HG03280 (cell line): ENCODE measurements around the gene PDE6D.

Experiments used
- ATAC-seq: cut with Tn5 transposase; IDR thresholded peaks from one replicate; pipeline ENCODE4 v1.9.1; 2021; ENCODE audit warnings: mild to moderate bottlenecking, moderate library complexity; ENCODE audit not compliant: unreplicated experiment

PDE6D gene

DNA sequence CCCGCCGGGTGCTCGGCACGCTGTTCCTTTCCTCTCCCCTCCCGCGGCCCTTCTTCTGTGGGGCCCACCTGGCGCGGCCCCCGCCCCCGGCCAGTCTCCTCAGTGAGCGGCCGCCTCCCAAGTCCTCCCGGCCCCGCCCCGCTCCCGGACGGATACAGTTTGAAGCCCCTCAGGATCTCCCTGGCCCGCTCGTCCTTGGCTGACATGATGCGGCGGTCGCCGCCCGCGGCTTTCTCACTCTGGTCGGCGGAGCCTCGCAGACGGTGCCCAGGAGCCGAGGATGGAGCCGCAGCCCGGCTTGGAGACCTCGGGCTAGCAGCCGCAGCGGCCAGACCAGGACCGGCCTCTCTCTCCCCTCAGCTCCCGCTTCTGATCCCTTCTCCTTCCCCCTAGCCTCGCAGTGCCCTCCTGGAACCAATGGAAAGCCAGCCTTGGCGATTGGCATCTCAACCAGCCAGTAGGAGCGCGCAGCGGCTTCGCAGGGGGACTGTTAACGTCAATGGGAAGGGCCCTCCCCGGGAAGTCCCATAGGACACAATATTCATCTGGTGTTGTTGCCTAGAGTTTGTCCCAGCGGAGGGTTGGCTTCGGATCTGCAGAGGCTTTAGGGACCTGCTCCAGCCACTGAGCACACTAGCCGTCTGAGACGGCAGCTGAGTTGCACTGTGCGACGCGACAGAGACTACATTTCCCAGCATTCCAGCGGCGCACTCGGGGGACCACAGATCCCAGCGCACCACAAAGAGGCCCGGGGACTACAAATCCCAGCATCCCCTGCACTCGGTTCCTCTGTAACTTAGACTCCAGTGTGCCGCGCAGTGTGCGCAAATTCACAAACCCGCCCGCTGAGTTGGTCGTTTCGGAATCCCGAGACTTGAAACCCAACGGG, at the start of gene PDE6D:
PDE6D (minus strand) TSS at position 374 of the 889 bp plus-strand sequence; CDS start at position 206, 168 bp downstream.
- ATAC-seq = peak; percentile 91

DNA sequence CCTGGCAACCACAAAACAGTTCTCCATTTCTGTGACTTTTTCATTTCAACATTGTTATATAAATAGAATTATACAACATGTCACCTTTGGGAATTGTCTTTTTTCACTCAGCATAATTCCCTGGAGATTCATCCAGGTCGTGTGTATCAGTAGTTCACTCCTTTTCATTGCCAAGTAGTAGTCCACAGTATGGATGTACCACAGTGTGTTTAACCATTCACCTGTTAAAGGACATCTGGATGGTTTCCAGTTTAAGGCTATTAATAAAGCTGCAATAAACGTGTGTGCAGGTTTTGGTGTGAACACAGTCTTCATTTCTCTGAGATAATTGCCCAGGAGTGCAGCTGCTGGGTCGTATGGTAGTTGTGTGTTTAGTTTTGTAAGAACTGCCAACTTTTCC, 40.8 kb upstream of the PDE6D start:
- no peak for ATAC-seq

DNA sequence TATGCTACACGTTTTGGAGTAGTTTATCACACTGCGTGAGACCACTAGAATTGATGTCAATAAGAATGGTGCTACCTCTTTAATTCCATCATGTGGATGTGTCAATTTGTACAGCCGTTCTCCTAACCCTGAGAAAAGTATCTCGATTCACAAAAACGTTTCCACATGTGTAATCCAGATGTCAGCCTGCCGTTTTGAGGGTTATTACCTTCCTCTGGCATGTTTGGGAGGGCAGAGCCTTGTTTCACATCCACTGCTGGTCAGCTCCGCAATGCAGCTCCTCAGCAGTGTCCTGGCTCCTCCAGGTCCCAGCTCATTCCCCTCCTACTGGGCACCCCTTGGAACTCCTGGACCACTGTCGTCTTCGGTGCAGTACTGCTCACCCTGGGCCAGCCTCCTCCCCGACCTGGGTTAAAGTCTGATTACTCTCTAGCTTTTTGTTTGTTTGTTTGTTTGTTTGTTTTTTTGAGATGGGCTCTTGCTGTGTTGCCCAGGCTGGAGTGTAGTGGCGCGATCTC, 39.8 kb upstream of the PDE6D start:
- no peak for ATAC-seq

DNA sequence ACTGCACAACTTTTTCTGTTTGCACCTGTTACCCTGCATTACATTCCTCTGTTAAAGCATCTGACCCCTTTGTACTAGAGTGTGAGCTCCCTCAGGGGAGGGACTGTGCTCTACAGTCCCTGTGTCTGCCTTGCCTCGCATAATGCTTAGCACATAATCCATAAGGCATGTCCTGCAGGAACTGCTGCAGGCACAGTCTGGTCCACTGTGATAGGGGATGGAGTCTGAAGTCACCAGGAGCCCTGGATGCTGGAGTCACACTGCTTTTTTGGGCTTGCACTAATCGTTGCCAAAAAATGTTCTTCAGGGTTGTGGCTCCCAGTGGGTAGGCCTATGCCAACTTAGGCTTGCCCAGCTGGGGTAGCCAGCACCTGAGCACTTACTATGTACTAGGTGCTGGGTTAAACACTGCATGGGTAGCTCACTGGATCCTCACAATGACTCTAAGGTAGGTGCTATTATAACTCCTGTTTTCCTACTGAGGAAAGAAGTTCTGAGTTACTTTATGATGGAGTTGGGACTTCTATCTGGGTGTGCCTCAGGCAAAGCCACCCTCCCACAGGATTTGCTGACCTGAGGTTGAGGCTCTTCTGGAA, 38.5 kb upstream of the PDE6D start:
- no peak for ATAC-seq

DNA sequence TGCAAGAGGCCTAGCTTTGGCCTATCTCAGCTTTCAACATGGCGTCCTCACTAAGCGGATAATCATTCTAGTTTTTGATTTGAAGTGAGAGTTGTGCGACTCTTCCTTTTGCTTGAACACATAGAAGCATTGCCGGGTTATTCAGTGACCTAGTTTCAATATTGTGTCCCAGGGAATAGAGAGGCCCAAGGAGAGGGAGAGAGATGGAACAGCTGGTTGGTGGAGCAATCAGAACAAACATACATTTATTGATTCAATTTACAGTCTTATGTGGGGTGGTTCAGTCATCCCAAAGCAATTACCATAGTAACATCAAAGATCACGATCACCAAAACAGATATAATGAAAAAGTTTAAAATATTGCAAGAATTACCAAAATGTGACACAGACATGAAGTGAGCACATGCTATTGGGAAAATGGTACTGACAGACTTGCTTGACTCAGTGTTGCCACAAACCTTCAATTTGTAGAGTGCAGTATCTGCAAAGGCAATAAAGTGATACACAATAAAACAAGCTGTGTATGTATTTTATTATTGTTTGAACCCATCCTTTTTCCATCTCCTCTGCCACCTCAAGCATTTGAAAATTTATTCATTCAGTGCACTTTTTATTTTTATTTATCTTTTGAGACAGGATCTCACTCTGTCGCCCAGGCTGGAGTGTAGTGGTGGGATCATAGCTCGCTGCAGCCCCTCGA, 35.4 kb upstream of the PDE6D start:
- no peak for ATAC-seq

DNA sequence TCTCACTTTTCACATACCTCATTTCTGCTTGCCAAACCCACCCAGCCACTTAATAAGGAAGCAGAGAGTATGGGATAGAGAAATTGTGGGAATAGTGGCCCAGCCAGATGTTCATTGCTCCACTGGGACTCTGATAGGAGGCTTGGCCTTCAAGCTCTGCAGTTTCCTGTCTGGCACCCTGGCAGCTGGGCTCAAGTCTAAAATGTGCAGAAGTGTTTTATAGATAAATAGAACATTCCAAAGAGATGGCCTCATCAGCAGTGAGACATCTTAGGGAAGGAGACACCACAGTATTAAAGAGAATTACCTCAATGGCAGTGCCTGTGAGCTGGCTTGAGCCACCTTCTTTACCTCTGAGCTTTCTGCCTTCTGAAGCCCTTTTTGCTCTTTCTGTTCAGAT, 29.8 kb upstream of the PDE6D start:
- no peak for ATAC-seq

DNA sequence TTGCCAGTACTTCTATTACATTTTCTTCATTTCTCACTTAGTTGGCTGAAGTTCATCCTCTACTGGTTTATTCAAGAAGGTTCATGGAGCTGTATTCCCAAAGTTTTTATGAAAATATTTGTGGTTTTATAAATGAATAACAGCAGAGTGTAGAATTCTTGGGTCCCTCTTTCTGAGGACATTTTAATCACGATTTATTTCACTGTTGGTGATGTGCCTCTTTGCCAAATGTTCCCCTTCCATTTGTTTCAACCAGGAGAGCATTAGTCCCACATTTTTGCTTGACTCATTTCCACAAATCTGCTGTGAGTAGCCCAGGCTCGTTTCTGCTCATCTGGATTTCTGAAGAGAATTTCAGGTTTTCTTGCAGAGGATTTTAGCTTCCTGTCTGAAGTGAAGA, 25.9 kb upstream of the PDE6D start:
- no peak for ATAC-seq

DNA sequence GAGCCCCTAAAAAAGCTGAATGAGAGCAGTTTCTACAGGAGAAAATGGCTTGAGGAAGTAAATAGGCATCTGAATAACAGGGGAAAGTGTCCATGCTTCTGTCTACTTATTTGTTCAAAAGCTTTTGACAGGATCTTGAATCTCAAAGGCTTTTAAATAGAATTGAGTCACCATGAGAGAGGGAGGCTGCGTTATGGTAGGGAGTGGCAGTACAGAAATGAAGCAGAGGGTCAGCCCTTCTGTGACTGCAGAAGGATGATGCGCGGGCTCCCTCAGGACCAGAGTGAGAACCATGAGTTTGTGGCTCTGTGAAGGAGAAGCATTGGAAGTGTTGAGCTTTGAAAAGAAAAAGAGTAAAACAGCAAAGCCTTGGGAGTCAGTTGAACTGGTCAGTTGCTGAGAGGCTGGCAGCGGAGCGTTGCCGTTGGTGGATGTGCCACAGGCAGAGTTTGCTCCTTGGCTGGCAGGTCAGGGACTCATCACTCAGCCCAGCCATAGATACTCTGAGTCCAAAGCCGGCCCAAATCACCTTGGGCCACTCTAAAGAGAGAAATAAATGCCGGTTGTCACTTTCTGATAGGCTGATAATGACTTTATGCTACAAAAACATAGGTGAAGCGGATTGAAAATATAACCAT, 22.5 kb upstream of the PDE6D start:
- no peak for ATAC-seq

DNA sequence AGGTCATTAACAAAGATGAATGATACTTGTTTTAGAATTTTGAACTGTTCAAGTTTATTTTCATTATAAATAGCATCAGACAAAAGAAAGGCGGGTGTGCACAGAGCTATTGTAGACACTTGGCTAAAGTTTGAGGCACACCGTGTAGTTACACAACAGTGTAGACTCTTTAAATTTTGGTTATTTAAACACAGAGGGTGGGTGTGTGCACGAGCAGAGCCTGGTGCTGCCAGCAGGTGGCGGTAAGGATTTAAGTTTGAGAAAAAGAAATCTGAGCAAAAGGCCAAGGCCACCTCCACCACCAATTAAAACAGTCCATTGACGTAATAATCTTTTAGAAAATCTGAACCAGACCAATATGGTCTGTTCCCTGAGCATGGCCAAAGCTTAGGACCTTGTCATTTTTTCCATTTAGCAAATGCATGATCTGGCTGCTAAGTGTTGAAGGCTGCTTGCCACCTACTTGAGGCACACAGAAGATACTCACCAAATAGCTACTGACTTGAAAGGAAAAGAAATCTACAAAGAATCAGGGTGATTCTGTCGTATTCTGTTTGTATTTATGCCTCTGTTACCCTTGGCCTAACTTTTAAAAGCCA, 19.5 kb upstream of the PDE6D start:
- ATAC-seq = no peak

DNA sequence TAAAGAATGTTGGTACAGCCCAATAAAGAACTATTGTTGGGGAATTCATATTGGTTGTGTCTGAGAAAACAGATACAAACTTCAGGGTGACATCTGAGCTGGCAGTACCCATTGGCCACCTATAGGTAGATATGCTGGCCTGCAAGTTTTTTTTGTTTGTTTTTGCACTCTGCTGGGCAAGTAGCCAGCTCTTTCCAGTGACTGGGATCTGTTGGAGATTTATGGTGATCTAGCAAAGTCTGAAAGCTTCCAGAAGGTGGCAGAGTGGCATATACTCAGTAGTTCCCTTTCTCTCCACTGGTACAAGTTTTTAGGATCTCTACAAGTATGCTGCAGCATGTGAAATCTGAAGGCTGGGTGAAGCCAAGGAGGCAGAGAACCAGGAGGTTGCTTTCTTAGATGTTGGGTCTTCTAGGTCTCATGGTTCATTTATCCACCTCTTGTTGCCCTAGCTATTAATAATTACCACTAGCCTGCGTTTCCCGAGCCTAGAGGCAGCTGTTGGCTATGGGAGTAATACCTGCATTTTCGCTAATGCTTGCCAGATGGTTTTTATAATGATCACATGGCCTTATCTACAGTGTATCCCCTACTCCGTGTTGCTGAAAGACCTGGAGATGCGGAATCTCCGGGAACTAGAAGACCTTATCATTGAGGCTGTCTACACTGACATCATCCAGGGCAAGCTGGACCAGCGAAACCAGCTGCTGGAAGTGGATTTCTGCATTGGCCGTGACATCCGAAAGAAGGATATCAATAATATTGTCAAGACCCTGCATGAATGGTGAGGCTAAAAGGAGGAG, 14.6 kb upstream of the PDE6D start:
- ATAC-seq = no peak

DNA sequence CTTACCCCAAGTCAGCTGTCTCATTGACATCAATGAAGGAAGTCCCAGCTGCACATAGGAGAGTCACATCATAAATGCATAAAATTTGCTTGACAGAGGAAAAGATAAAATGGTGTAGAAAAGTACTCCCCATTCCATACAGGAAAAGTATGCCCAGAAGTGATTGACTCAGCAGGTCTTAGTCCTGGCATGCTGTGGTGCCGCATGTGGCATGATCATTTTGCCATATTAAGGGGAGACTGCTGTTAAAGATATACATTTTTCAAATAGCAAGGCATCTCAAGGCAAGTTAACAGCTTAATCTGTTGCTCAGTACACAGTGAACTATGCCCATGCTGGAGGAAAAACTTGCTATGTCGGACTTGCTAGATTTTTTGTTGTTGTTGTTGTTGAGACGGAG, 13.3 kb upstream of the PDE6D start:
- no peak for ATAC-seq

DNA sequence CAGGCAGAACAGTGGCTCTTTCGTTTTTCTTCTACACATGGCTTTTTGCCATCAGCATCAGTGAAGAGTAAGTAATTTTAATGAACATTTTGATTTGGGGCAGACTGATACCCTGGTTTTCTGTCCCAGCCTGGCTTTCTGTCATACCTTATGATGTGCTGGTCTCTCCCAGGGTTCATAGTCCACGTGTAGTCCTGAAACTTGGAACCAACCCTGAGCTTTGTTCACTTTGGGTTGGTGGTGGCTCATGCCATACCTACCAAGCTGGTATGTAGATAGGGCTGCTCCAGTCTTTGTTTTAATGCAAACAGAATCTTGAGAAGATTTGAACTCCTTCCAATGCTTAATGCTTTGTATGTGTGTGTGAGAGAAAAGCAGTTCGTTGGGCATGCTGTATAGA, 10.0 kb upstream of the PDE6D start:
- ATAC-seq = no peak

DNA sequence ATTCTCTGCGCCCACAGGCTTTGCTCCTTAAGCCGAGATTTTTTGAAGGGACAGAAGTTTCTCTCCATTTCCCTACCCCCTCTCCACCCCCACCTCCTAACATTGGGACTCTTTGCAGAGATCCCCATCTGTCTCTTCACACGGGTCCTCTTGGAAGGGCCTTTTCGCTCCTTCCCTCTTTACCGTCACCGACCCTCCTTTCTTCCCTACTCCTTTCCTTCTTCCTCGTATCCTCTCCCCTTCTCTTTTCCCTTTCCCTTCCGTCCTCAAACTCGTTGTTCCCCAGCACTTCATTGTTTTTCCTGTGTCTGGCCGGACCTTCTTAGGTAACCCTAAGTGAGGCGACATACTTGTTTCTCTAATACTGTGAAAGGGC, 5.8 kb upstream of the PDE6D start:
- no peak for ATAC-seq

DNA sequence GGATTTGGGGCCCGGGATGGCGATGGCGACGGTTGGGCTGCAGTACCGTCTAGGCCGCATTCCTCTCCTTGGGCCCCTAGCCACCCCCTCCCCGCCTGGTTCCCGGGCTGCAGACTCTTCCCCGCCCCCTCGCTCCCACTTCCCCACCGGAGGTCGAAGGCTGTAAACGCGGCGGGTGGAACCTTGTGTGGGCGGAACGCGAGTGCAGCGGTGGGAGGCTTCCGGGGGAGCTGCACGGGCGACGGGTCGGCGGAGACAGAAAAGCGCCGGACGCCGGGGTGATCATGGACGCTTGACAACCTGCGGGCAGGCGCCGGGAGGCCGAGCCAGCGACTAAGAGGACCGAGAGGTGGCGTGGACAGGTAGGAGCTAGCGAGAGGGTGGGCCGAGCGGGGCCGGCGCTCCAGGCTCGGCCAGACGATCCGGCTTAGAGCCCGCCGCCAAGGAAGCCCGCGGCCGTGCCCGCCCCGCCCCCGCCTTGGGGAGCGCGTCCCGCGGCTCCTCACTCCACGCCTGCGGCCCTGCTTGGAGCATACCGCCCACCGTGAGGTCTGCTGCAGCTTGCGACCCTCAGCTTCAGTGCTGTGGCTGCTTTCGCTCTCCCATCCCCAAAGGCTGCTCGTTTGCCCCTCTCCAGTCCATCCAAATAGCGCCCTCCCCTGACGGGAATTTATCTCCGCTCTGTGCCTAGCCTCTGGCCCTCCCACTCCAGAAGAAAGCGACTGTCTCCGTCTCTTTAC, 5.3 kb upstream of the PDE6D start, which contains the start of gene COPS7B:
COPS7B (plus strand) TSS at position 269 of the 740 bp plus-strand sequence. CDS start 2,126 bp downstream, outside the sequence.
- ATAC-seq = peak; percentile 60

DNA sequence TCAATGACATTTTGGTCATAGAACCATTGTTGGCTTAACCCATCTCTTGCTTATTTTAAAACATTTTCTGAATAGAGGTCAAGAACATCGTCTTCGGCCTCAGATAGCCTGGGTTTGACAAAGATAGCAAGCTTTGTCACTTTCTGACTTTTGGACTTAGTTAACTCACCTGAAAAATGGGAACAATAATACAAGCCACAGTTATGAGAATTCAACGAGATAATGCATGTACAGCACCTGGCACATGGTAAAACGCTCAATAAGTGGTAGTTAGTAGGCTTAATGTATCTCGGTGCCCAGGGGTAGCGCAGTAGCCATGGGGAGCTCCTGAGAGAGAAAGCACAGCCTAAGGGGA, 4.7 kb upstream of the PDE6D start:
- peak; percentile 3 for ATAC-seq

DNA sequence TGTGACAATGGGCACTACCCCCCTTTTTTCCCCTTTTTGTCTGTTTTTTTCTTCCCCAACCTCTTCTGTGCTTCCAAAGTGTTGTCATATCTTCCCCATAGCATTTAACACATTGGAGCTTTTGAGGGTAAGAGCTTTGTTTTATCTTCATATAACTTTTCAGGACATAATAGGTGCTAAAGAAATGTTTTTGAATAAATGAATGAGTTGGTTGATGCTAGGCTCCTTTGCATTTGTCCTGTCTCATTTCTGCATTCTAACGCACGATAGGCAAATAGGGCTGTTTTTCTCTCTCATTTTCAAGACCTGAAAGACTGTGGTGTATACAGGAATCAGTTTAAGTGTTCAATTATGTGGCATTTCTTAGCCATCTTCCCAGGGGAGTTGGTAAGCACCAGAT, 4.3 kb upstream of the PDE6D start:
- no peak for ATAC-seq

DNA sequence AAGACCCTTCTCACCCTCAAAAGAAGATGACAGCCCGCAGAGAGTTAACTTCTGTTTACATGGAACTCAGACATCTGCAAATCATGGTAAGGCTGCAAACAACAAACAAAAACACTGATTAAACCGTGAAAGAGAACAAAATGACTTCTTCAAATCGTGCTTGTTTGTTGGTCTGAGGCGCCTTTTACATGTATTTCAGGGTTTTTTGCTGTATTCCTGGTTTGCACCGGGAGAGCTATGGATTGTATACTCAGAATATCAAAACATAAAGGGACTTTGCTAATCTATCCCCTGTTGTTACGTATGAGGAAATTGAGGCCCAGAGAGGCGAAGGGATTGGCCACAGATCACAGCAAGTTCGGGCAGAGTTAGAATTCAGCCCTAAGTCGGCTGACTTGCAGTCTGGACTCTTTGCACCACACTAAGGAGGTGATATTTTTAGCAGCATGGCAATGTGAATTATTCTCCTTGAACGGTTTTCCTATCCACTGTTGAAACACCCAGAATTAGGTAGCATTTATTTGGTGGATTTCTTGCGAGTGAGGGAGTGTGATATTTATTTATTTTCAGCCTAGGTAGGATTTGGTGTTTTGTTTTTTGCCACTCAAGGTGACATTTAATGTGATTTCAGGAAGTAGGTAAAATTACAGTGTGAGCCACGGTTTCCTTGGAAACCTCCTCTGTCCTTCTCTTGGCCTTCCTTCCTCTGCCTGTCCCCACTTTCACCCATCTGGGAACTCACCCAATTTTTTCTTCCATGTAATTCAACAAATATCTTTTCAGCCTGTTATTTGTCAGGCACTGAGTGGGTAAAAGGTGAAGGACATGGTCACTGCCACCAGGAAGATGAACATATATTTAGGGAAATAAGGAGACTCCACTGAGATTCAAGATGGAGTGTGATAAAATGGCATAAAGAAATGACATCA, 980 bp upstream of the PDE6D start:
- no peak for ATAC-seq
